Measurements from ENCODE around the gene ARHGAP11A. TPM values are rescaled to one million over a fixed set of nuclear protein-coding genes. Genes with fewer than 3 reads are reported as not detected.

Gene ARHGAP11A
- total and polyA plus RNA-seq, 2 of the 13 experiments (the other 11 are each of a cell fraction or from before 2014, with no cell fraction given) = 5.1 to 46.3 TPM

DNA sequence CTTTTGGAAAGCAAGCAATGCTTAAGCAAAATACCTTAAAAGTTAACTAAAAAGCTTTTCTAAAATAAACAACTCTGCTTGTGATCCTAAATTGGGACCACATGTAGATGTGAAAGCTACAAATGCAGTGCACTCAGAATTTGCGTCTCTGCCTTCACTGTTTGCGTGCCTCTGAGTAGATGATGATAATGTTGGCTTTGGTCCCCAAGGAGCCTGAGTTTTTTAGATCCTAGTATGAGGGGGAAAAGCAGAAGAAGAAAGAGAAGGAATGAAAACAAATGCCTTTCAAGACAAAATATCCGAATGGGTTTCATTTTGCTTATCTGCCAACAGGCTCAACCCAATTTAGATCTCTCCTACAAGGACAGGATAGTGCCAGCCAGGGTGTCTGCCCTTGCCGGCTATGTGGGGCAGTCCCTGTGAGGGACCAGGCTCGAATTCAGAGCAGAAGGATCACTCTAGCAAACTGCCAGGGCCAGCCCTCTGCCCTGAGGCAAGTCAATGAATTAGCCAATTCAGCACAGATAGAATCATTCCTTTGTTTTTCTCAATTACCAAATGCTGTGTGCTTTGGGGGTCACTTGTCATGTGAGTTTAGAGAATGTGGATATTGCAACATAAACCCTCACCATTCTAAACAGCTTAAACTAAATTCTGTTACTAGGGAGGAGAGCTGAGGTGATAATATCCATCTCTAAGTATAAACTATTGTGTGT lies 54.8 kb downstream of the ARHGAP11A start (continued):
- TF ChIP-seq POLR2AphosphoS5 (IDR thresholded peaks at IDR 0.05; ENCODE audit: low read depth, low read length) = no peak
- TF ChIP-seq, protein P1, sequence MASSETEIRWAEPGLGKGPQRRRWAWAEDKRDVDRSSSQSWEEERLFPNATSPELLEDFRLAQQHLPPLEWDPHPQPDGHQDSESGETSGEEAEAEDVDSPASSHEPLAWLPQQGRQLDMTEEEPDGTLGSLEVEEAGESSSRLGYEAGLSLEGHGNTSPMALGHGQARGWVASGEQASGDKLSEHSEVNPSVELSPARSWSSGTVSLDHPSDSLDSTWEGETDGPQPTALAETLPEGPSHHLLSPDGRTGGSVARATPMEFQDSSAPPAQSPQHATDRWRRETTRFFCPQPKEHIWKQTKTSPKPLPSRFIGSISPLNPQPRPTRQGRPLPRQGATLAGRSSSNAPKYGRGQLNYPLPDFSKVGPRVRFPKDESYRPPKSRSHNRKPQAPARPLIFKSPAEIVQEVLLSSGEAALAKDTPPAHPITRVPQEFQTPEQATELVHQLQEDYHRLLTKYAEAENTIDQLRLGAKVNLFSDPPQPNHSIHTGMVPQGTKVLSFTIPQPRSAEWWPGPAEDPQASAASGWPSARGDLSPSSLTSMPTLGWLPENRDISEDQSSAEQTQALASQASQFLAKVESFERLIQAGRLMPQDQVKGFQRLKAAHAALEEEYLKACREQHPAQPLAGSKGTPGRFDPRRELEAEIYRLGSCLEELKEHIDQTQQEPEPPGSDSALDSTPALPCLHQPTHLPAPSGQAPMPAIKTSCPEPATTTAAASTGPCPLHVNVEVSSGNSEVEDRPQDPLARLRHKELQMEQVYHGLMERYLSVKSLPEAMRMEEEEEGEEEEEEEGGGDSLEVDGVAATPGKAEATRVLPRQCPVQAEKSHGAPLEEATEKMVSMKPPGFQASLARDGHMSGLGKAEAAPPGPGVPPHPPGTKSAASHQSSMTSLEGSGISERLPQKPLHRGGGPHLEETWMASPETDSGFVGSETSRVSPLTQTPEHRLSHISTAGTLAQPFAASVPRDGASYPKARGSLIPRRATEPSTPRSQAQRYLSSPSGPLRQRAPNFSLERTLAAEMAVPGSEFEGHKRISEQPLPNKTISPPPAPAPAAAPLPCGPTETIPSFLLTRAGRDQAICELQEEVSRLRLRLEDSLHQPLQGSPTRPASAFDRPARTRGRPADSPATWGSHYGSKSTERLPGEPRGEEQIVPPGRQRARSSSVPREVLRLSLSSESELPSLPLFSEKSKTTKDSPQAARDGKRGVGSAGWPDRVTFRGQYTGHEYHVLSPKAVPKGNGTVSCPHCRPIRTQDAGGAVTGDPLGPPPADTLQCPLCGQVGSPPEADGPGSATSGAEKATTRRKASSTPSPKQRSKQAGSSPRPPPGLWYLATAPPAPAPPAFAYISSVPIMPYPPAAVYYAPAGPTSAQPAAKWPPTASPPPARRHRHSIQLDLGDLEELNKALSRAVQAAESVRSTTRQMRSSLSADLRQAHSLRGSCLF (CRISPR knock-in tag; IDR thresholded peaks at IDR 0.05; ENCODE audit: borderline replicate concordance) = no peak
- no peak; the same call in 1 of the 2 replicates for TF ChIP-seq MIER3 (CRISPR knock-in tag; IDR thresholded peaks at IDR 0.05; ENCODE audit: borderline replicate concordance)
- TF ChIP-seq, protein P2, sequence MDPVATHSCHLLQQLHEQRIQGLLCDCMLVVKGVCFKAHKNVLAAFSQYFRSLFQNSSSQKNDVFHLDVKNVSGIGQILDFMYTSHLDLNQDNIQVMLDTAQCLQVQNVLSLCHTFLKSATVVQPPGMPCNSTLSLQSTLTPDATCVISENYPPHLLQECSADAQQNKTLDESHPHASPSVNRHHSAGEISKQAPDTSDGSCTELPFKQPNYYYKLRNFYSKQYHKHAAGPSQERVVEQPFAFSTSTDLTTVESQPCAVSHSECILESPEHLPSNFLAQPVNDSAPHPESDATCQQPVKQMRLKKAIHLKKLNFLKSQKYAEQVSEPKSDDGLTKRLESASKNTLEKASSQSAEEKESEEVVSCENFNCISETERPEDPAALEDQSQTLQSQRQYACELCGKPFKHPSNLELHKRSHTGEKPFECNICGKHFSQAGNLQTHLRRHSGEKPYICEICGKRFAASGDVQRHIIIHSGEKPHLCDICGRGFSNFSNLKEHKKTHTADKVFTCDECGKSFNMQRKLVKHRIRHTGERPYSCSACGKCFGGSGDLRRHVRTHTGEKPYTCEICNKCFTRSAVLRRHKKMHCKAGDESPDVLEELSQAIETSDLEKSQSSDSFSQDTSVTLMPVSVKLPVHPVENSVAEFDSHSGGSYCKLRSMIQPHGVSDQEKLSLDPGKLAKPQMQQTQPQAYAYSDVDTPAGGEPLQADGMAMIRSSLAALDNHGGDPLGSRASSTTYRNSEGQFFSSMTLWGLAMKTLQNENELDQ (CRISPR knock-in tag; IDR thresholded peaks at IDR 0.05; ENCODE audit: borderline replicate concordance) = no peak
- no peak for TF ChIP-seq HNRNPK (IDR thresholded peaks at IDR 0.05; ENCODE audit: low read depth, low read length, poor library complexity, severe bottlenecking)
- no peak for TF ChIP-seq GFI1 (CRISPR knock-in tag; IDR thresholded peaks at IDR 0.05; ENCODE audit: borderline replicate concordance)
- TF ChIP-seq, protein P3, sequence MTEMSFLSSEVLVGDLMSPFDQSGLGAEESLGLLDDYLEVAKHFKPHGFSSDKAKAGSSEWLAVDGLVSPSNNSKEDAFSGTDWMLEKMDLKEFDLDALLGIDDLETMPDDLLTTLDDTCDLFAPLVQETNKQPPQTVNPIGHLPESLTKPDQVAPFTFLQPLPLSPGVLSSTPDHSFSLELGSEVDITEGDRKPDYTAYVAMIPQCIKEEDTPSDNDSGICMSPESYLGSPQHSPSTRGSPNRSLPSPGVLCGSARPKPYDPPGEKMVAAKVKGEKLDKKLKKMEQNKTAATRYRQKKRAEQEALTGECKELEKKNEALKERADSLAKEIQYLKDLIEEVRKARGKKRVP (CRISPR knock-in tag; IDR thresholded peaks at IDR 0.05) = no peak
- TF ChIP-seq, protein P4, sequence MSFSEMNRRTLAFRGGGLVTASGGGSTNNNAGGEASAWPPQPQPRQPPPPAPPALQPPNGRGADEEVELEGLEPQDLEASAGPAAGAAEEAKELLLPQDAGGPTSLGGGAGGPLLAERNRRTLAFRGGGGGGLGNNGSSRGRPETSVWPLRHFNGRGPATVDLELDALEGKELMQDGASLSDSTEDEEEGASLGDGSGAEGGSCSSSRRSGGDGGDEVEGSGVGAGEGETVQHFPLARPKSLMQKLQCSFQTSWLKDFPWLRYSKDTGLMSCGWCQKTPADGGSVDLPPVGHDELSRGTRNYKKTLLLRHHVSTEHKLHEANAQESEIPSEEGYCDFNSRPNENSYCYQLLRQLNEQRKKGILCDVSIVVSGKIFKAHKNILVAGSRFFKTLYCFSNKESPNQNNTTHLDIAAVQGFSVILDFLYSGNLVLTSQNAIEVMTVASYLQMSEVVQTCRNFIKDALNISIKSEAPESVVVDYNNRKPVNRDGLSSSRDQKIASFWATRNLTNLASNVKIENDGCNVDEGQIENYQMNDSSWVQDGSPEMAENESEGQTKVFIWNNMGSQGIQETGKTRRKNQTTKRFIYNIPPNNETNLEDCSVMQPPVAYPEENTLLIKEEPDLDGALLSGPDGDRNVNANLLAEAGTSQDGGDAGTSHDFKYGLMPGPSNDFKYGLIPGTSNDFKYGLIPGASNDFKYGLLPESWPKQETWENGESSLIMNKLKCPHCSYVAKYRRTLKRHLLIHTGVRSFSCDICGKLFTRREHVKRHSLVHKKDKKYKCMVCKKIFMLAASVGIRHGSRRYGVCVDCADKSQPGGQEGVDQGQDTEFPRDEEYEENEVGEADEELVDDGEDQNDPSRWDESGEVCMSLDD (CRISPR knock-in tag; IDR thresholded peaks at IDR 0.05; ENCODE audit: borderline replicate concordance) = peak; percentile 28; the same call in 1 of the 2 replicates
- TF ChIP-seq FOXA1 (IDR thresholded peaks at IDR 0.05) = no peak
- peak; percentile 43; the same call in 1 of the 2 replicates for TF ChIP-seq FOXA1 (CRISPR knock-in tag; IDR thresholded peaks at IDR 0.05)
- TF ChIP-seq, protein P5, sequence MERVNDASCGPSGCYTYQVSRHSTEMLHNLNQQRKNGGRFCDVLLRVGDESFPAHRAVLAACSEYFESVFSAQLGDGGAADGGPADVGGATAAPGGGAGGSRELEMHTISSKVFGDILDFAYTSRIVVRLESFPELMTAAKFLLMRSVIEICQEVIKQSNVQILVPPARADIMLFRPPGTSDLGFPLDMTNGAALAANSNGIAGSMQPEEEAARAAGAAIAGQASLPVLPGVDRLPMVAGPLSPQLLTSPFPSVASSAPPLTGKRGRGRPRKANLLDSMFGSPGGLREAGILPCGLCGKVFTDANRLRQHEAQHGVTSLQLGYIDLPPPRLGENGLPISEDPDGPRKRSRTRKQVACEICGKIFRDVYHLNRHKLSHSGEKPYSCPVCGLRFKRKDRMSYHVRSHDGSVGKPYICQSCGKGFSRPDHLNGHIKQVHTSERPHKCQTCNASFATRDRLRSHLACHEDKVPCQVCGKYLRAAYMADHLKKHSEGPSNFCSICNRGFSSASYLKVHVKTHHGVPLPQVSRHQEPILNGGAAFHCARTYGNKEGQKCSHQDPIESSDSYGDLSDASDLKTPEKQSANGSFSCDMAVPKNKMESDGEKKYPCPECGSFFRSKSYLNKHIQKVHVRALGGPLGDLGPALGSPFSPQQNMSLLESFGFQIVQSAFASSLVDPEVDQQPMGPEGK (CRISPR knock-in tag; IDR thresholded peaks at IDR 0.05) = peak; percentile 50
- TF ChIP-seq, protein P6, sequence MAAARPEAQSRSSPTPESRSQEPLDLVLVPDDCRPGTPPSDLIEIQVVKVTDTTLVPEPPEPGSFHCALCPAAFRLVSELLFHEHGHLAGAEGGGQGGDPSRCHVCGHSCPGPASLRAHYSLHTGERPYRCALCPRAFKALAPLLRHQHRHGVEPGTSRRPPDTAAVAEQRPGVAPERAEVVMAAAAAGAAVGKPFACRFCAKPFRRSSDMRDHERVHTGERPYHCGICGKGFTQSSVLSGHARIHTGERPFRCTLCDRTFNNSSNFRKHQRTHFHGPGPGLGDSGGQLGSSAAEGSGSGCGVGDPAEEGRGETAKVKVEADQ (CRISPR knock-in tag; IDR thresholded peaks at IDR 0.05; ENCODE audit: borderline replicate concordance) = no peak
- TF ChIP-seq SIX1 (CRISPR knock-in tag; IDR thresholded peaks at IDR 0.05; ENCODE audit: borderline replicate concordance) = no peak

Measured in HepG2 (cell line).